HepG2 (cell line): ENCODE data around the gene USP27X. TPM values are rescaled to one million over a fixed set of nuclear protein-coding genes. Genes with fewer than 3 reads are reported as not detected.
A peak's percentile ranks its signal among the peaks of the same experiment; 100 is the strongest.

Experiments
- CEBPG ChIP-seq: IDR thresholded peaks from 2 replicates; pipeline ENCODE4 v1.6.1; 2016
- GTF2F1 ChIP-seq: fragments of 150-350 bp; IDR thresholded peaks from 2 replicates; pipeline ENCODE4 v1.6.1; 2014; ENCODE audit warnings: low read length
- MAFF ChIP-seq: IDR thresholded peaks from 2 replicates; pipeline ENCODE4 v1.6.1; 2011; ENCODE audit warnings: low read depth, low read length, improper control_type of control experiment
- NFYB ChIP-seq: sonication (generic); formaldehyde crosslinking; IDR thresholded peaks from 2 replicates; pipeline ENCODE4 v1.4.0; 2020; ENCODE audit warnings: missing genetic modification reagents
- RAD21 ChIP-seq: fragments of 450-650 bp; formaldehyde crosslinking; IDR thresholded peaks from 2 replicates; pipeline ENCODE4 v1.5.0; 2020; ENCODE audit warnings: mild to moderate bottlenecking
- RBFOX2 ChIP-seq: fragments of 200-400 bp; formaldehyde crosslinking; IDR thresholded peaks from 2 replicates; pipeline ENCODE4 v1.6.1; 2017; ENCODE audit warnings: low read depth, mild to moderate bottlenecking, low read length
- RFX1 ChIP-seq: fragments of 450-650 bp; IDR thresholded peaks from 2 replicates; pipeline ENCODE4 v1.6.1; 2017
- SPEN ChIP-seq: sonication (generic); formaldehyde crosslinking; IDR thresholded peaks from 2 replicates; pipeline ENCODE4 v1.5.1; 2020; ENCODE audit warnings: low read depth, mild to moderate bottlenecking, missing genetic modification reagents
- SUZ12 ChIP-seq: fragments of 150-350 bp; IDR thresholded peaks from 2 replicates; pipeline ENCODE4 v1.6.1; 2014; ENCODE audit warnings: low read depth, low read length
- WIZ ChIP-seq: sonication (generic); formaldehyde crosslinking; IDR thresholded peaks from 2 replicates; pipeline ENCODE4 v1.5.1; 2020; ENCODE audit warnings: mild to moderate bottlenecking, missing genetic modification reagents
- ZBTB7B ChIP-seq: sonication (generic); formaldehyde crosslinking; IDR thresholded peaks from 2 replicates; pipeline ENCODE4 v1.4.0; 2020; ENCODE audit warnings: missing genetic modification reagents
- ZC3H4 ChIP-seq: sonication (generic); formaldehyde crosslinking; IDR thresholded peaks from 2 replicates; pipeline ENCODE4 v1.4.0; 2020; ENCODE audit warnings: missing genetic modification reagents, borderline replicate concordance
- ZFP36L1 ChIP-seq: sonication (generic); formaldehyde crosslinking; IDR thresholded peaks from 2 replicates; pipeline ENCODE4 v1.8.0; 2022; ENCODE audit warnings: mild to moderate bottlenecking, missing genetic modification reagents, moderate library complexity
- ZNF253 ChIP-seq: sonication (generic); formaldehyde crosslinking; IDR thresholded peaks from 2 replicates; pipeline ENCODE4 v1.8.0; 2022; ENCODE audit warnings: mild to moderate bottlenecking, missing genetic modification reagents, borderline replicate concordance
- ZNF484 ChIP-seq: sonication (generic); formaldehyde crosslinking; IDR thresholded peaks from 2 replicates; pipeline ENCODE4 v1.5.1; 2020; ENCODE audit warnings: mild to moderate bottlenecking, low read depth, missing genetic modification reagents, borderline replicate concordance
- ZNF672 ChIP-seq: sonication (generic); formaldehyde crosslinking; IDR thresholded peaks from 2 replicates; pipeline ENCODE4 v1.8.1; 2022; ENCODE audit warnings: missing genetic modification reagents
- ZNF768 ChIP-seq: sonication (generic); formaldehyde crosslinking; IDR thresholded peaks from 2 replicates; pipeline ENCODE4 v1.4.0; 2020; ENCODE audit warnings: missing genetic modification reagents
- ZNF850 ChIP-seq: sonication (generic); formaldehyde crosslinking; conservative IDR thresholded peaks from 2 replicates; pipeline ENCODE4 v1.9.0; 2021; ENCODE audit warnings: mild to moderate bottlenecking, missing genetic modification reagents
- polyA plus RNA-seq, 8 experiments: library from polyadenylated mRNA; depleted of rRNA in 3 of 8; stranded (reverse) in 7 of 8; unstranded in 1 of 8; fragments of >200 nt; fragmentation: Illumina TruSeq in 4 of 8; extraction: Trizol in 4 of 8; gene quantifications; 2 replicates each; pipeline versions ENCODE4 v1.2.1 to v1.2.3, GENCODE V29; 2011 to 2016; ENCODE audit warnings: low read depth in 4 of 8, missing spikeins in 1 of 8, mixed read lengths in 1 of 8; ENCODE audit not compliant: insufficient read depth in 1 of 8
- total RNA-seq, 5 experiments: library from RNA; depleted of rRNA; stranded (reverse); fragments of >200 nt; fragmentation: Illumina TruSeq; extraction: Trizol; gene quantifications; 2 replicates each; pipeline ENCODE4 v1.2.3, GENCODE V29; 2016; ENCODE audit warnings: low read depth in 1 of 5
- TF ChIP-seq, protein P1 (sequence below): IDR thresholded peaks from 2 replicates; pipeline ENCODE4 v1.6.1; 2016; ENCODE audit warnings: low read depth
- TF ChIP-seq, protein P2 (sequence below): sonication (generic); formaldehyde crosslinking; IDR thresholded peaks from 2 replicates; pipeline ENCODE4 v1.4.0; 2020; ENCODE audit warnings: missing genetic modification reagents; ENCODE audit errors: not compliant biosample characterization
- TF ChIP-seq, protein P3 (sequence below): sonication (generic); formaldehyde crosslinking; IDR thresholded peaks from 2 replicates; pipeline ENCODE4 v1.5.0; 2020; ENCODE audit warnings: mild to moderate bottlenecking, missing genetic modification reagents, borderline replicate concordance
- TF ChIP-seq, protein P4 (sequence below): sonication (generic); formaldehyde crosslinking; IDR thresholded peaks from 2 replicates; pipeline ENCODE4 v1.4.0; 2020; ENCODE audit warnings: missing genetic modification reagents
- TF ChIP-seq, protein P5 (sequence below): sonication (generic); formaldehyde crosslinking; IDR thresholded peaks from 2 replicates; pipeline ENCODE4 v1.5.0; 2020; ENCODE audit warnings: mild to moderate bottlenecking, low read depth, missing genetic modification reagents, borderline replicate concordance

The USP27X gene
- total and polyA plus RNA-seq, 2 of the 13 experiments (the other 11 are each of a cell fraction or from before 2014, with no cell fraction given): 7.2 to 9.7 TPM

DNA sequence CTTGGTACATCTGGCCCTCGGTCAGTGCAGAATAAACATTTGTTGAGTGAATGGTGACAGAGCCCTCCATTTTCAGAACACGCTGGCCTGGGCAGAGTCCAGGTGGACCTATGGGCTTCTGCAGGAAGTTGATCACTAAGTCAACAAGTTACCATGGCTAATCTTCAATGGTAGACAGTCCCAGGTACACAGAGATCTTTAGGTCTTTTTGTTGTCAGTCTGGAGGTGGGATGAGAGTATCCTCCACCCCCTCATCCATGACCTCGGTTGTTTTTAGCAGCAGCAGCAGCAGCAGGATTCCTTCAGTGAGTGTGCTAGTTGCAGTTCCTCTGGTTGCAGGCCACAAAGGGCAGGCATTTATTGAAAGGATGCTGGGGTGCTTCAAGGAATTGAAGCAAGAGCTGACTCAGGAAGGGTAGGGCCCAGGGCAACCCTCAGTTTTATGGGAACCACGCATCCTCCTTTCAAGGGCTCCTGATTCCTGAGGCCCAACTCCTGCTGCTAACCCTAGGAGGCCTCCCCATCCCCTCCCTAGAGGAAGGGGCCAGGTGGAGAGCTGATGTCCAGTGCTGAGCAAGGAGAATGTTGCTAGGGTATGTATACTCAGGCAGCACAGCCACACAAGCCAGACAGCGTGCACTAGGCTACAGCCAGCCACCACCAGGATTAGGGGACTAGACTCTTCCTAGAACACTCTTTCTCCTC, 1.7 kb upstream of the USP27X start (continued):
- TF ChIP-seq ZFP36L1 (CRISPR knock-in tag) (no peak), ZNF253 (no peak), MAFF (no peak), ZBTB7B (CRISPR knock-in tag) (no peak), RFX1 (no peak), WIZ (CRISPR knock-in tag) (no peak), ZNF672 (no peak), GTF2F1 (no peak), RBFOX2 (0 out of 2 replicates have a peak, but pooled peaks have one; percentile 4), NFYB (CRISPR knock-in tag) (no peak), ZNF850 (CRISPR knock-in tag) (no peak), CEBPG (CRISPR knock-in tag) (no peak), ZNF484 (CRISPR knock-in tag) (no peak), RAD21 (no peak), SPEN (no peak), ZNF768 (CRISPR knock-in tag) (no peak), SUZ12 (no peak), ZC3H4 (0 out of 2 replicates have a peak, but pooled peaks have one; percentile 67)
- TF ChIP-seq, protein P1, sequence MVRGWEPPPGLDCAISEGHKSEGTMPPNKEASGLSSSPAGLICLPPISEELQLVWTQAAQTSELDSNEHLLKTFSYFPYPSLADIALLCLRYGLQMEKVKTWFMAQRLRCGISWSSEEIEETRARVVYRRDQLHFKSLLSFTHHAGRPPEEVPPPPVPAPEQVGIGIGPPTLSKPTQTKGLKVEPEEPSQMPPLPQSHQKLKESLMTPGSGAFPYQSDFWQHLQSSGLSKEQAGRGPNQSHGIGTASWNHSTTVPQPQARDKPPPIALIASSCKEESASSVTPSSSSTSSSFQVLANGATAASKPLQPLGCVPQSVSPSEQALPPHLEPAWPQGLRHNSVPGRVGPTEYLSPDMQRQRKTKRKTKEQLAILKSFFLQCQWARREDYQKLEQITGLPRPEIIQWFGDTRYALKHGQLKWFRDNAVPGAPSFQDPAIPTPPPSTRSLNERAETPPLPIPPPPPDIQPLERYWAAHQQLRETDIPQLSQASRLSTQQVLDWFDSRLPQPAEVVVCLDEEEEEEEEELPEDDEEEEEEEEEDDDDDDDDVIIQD (CRISPR knock-in tag): peak; percentile 15; the same call in 1 of the 2 replicates
- TF ChIP-seq, protein P2, sequence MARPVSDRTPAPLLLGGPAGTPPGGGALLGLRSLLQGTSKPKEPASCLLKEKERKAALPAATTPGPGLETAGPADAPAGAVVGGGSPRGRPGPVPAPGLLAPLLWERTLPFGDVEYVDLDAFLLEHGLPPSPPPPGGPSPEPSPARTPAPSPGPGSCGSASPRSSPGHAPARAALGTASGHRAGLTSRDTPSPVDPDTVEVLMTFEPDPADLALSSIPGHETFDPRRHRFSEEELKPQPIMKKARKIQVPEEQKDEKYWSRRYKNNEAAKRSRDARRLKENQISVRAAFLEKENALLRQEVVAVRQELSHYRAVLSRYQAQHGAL (CRISPR knock-in tag): no peak
- TF ChIP-seq, protein P3, sequence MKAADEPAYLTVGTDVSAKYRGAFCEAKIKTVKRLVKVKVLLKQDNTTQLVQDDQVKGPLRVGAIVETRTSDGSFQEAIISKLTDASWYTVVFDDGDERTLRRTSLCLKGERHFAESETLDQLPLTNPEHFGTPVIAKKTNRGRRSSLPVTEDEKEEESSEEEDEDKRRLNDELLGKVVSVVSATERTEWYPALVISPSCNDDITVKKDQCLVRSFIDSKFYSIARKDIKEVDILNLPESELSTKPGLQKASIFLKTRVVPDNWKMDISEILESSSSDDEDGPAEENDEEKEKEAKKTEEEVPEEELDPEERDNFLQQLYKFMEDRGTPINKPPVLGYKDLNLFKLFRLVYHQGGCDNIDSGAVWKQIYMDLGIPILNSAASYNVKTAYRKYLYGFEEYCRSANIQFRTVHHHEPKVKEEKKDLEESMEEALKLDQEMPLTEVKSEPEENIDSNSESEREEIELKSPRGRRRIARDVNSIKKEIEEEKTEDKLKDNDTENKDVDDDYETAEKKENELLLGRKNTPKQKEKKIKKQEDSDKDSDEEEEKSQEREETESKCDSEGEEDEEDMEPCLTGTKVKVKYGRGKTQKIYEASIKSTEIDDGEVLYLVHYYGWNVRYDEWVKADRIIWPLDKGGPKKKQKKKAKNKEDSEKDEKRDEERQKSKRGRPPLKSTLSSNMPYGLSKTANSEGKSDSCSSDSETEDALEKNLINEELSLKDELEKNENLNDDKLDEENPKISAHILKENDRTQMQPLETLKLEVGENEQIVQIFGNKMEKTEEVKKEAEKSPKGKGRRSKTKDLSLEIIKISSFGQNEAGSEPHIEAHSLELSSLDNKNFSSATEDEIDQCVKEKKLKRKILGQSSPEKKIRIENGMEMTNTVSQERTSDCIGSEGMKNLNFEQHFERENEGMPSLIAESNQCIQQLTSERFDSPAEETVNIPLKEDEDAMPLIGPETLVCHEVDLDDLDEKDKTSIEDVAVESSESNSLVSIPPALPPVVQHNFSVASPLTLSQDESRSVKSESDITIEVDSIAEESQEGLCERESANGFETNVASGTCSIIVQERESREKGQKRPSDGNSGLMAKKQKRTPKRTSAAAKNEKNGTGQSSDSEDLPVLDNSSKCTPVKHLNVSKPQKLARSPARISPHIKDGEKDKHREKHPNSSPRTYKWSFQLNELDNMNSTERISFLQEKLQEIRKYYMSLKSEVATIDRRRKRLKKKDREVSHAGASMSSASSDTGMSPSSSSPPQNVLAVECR: peak; percentile 44; the same call in 1 of the 2 replicates
- TF ChIP-seq, protein P4, sequence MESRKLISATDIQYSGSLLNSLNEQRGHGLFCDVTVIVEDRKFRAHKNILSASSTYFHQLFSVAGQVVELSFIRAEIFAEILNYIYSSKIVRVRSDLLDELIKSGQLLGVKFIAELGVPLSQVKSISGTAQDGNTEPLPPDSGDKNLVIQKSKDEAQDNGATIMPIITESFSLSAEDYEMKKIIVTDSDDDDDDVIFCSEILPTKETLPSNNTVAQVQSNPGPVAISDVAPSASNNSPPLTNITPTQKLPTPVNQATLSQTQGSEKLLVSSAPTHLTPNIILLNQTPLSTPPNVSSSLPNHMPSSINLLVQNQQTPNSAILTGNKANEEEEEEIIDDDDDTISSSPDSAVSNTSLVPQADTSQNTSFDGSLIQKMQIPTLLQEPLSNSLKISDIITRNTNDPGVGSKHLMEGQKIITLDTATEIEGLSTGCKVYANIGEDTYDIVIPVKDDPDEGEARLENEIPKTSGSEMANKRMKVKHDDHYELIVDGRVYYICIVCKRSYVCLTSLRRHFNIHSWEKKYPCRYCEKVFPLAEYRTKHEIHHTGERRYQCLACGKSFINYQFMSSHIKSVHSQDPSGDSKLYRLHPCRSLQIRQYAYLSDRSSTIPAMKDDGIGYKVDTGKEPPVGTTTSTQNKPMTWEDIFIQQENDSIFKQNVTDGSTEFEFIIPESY (CRISPR knock-in tag): no peak
- TF ChIP-seq, protein P5, sequence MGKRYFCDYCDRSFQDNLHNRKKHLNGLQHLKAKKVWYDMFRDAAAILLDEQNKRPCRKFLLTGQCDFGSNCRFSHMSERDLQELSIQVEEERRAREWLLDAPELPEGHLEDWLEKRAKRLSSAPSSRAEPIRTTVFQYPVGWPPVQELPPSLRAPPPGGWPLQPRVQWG (CRISPR knock-in tag): no peak
